Osteocyte (in vitro differentiated cells): ENCODE results near the gene AEBP1. TPM values are rescaled to one million over a fixed set of nuclear protein-coding genes. Genes with fewer than 3 reads are reported as not detected.

Source experiments
- DNase-seq: peaks from one replicate; pipeline ENCODE4 v3.0.0; 2021; ENCODE audit warnings: mixed read lengths; ENCODE audit not compliant: unreplicated experiment; ENCODE audit errors: extremely low spot score
- H3K27ac Mint-ChIP-seq: one replicate; pipeline ENCODE4 v1.8.0; 2021; ENCODE audit warnings: mild to moderate bottlenecking, mixed read lengths; ENCODE audit not compliant: unreplicated experiment
- H3K27me3 Mint-ChIP-seq: one replicate; pipeline ENCODE4 v1.8.0; 2021; ENCODE audit warnings: mixed read lengths; ENCODE audit not compliant: unreplicated experiment
- H3K36me3 Mint-ChIP-seq: one replicate; pipeline ENCODE4 v1.8.0; 2021; ENCODE audit warnings: mixed read lengths; ENCODE audit not compliant: unreplicated experiment
- H3K4me1 Mint-ChIP-seq: one replicate; pipeline ENCODE4 v1.8.0; 2021; ENCODE audit warnings: mixed read lengths; ENCODE audit not compliant: unreplicated experiment
- H3K4me3 Mint-ChIP-seq: one replicate; pipeline ENCODE4 v1.8.0; 2021; ENCODE audit warnings: mild to moderate bottlenecking, moderate library complexity, mixed read lengths; ENCODE audit not compliant: unreplicated experiment
- H3K9me3 Mint-ChIP-seq: one replicate; pipeline ENCODE4 v1.8.0; 2021; ENCODE audit warnings: mixed read lengths; ENCODE audit not compliant: unreplicated experiment
- total RNA-seq: library from RNA; stranded (reverse); gene quantifications from 2 replicates; pipeline ENCODE4 v1.2.1, GENCODE V29; 2021
- TF ChIP-seq, protein P1 (sequence below): fragments of 200-600 bp; sonication (generic); IDR thresholded peaks from 2 replicates; pipeline ENCODE4 v1.5.0; 2021; ENCODE audit warnings: antibody characterized with exemption, mild to moderate bottlenecking, moderate library complexity

AEBP1 gene
- total RNA-seq, 1 donor from 2014 or later, result 781 TPM

DNA sequence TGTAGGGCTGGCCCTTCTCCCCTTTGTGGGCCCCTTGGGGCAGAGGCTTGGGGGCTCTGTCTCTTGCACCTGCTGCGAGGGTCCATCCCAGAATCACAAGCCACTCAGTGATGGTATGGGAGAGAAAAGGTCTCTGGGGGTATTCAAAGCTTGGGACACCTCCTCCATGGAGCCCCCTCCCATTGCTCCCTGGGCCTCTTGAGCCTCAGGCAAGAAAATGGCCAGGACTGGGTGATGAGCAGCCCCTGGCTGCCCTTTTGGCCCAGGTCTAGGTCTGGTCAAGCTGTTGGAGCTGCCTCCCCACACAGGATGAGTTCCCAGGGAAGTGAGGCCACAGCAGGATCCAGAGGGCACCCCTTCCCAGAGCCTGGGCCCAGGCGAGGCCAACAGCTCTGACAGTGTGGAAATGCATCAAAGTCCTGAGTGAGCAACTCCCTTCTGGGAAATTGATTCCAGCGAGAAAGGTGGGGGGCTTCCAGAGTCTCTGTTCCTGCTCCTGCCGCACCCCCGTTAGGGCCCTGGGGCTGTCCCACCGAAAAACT lies 40.4 kb downstream of the AEBP1 start:
- peaks cover 6% of the 10 kb centered on the region for H3K27me3 Mint-ChIP-seq
- no peak overlapping the region for H3K27ac Mint-ChIP-seq
- no peaks in the 10 kb centered on the region for H3K36me3 Mint-ChIP-seq
- peaks cover 3% of the 10 kb centered on the region for H3K4me1 Mint-ChIP-seq
- H3K4me3 Mint-ChIP-seq, result no peak overlapping the region
- no peak for DNase-seq
- TF ChIP-seq, protein P1, sequence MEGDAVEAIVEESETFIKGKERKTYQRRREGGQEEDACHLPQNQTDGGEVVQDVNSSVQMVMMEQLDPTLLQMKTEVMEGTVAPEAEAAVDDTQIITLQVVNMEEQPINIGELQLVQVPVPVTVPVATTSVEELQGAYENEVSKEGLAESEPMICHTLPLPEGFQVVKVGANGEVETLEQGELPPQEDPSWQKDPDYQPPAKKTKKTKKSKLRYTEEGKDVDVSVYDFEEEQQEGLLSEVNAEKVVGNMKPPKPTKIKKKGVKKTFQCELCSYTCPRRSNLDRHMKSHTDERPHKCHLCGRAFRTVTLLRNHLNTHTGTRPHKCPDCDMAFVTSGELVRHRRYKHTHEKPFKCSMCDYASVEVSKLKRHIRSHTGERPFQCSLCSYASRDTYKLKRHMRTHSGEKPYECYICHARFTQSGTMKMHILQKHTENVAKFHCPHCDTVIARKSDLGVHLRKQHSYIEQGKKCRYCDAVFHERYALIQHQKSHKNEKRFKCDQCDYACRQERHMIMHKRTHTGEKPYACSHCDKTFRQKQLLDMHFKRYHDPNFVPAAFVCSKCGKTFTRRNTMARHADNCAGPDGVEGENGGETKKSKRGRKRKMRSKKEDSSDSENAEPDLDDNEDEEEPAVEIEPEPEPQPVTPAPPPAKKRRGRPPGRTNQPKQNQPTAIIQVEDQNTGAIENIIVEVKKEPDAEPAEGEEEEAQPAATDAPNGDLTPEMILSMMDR, result no peak
- H3K9me3 Mint-ChIP-seq, result no peaks in the 10 kb centered on the region

GRCh38 chr7:44144968-44145478 lies 40.9 kb downstream of the AEBP1 start:
- H3K4me3 Mint-ChIP-seq, result no peak overlapping the region
- peaks cover 3% of the 10 kb centered on the region for H3K4me1 Mint-ChIP-seq
- TF ChIP-seq, protein P1, result no peak
- H3K27ac Mint-ChIP-seq, result no peak overlapping the region
- H3K36me3 Mint-ChIP-seq, result no peaks in the 10 kb centered on the region
- H3K27me3 Mint-ChIP-seq, result peaks cover 6% of the 10 kb centered on the region
- no peaks in the 10 kb centered on the region for H3K9me3 Mint-ChIP-seq
- DNase-seq, result no peak

GRCh38 chr7:44145479-44145968 lies 41.4 kb downstream of the AEBP1 start:
- H3K27ac Mint-ChIP-seq, result no peak overlapping the region
- H3K4me3 Mint-ChIP-seq, result peak overlapping the region; percentile 53
- H3K9me3 Mint-ChIP-seq, result no peaks in the 10 kb centered on the region
- peaks cover 6% of the 10 kb centered on the region for H3K27me3 Mint-ChIP-seq
- H3K36me3 Mint-ChIP-seq, result no peaks in the 10 kb centered on the region
- no peak for DNase-seq
- TF ChIP-seq, protein P1, result no peak
- H3K4me1 Mint-ChIP-seq, result peaks cover 3% of the 10 kb centered on the region

GRCh38 chr7:44145969-44146911 lies 42.1 kb downstream of the AEBP1 start:
- Mint-ChIP-seq H3K9me3 (no peaks in the 10 kb centered on the region), H3K27ac (no peak overlapping the region), H3K4me1 (peaks cover 3% of the 10 kb centered on the region), H3K36me3 (no peaks in the 10 kb centered on the region), H3K4me3 (peak overlapping the region; percentile 53), H3K27me3 (peaks cover 6% of the 10 kb centered on the region)
- no peak for DNase-seq
- TF ChIP-seq, protein P1, result no peak
